HG02623 (cell line): Measurements from ENCODE around the gene SEM1.
"Not testable (repeated sequence)": the region's sequence is repeated elsewhere in the genome, so short reads cannot be mapped to it uniquely, and the experiment has no call there.

ENCODE experiments used
- ATAC-seq: cut with Tn5 transposase; IDR thresholded peaks from one replicate; pipeline ENCODE4 v1.9.1; 2021; ENCODE audit warnings: moderate library complexity; ENCODE audit not compliant: unreplicated experiment

SEM1 gene

GRCh38 chr7:96665689-96666088, 44.0 kb downstream of the SEM1 start:
- no peak for ATAC-seq

- ATAC-seq, result no peak
These were observed 44.9 kb downstream of the SEM1 start for GRCh38 chr7:96664793-96665192.

DNA sequence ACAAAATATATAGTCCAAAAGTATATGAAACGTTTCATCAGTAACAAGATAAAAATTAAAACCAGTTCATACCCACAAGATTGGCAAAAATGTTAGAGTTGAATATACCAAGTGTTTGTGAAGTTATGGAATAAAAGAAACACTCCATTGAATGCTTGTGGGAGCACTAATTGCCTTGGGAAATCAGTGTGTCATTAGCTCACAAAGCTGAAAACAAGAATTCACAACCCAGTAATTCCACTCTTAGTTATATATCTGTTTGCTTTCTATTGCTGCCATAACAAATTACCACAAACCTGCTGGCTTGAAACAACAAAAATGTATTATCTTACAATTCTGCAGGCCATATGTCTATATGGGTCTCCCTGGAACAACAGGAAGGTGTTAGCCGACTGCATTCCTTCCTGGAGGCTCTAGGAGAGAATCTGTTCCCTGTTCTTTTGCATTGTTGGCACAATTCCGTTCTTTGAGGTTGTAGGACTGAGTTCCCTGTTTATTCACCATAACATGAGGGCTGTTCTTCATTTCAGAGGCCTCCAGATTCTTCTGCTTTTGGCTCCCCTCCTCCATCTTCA, 45.7 kb downstream of the SEM1 start:
- no peak for ATAC-seq

DNA sequence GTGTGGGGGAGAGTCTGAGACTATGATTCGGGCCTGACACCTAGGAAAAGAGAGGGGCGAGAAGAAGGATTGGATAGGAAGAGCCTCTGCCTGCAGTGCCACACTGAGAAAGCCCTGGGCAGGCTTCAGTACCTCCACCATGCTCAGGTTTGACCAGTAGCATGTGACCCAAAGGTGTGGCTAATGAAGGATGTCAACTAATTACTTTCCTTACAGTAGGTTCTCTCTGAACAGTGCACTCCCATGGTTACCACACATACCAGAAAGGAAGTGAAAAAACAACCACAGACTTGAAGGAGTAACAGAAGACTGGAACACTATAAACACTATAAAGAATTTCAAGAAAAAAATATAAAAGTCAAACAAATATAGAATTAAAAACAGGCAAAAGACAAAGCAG, 46.2 kb downstream of the SEM1 start:
- peak; percentile 95 for ATAC-seq

GRCh38 chr7:96662151-96662550, 47.5 kb downstream of the SEM1 start:
- ATAC-seq, result not testable (repeated sequence)

DNA sequence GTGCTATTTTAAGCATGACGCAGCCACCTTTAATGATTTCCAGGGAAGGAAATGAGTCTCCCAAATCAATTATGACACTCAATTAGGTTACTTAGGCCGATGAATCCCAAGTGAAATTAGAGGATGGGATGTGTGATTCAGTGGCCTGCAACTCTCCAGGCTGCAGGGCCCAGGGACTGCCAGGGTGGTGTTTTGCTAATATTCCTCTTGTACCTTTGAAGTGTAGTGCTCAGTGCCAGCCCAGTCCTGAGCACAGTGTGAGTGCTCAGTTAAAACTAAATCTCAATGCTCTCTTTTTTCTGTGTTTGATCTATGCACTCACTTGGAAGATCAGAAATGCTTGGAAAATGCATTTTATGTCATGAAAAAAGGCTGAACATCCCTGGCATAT, 51.6 kb downstream of the SEM1 start:
- ATAC-seq, result no peak

GRCh38 chr7:96657347-96658021, 52.2 kb downstream of the SEM1 start:
- no peak for ATAC-seq

GRCh38 chr7:96655956-96656355, 53.7 kb downstream of the SEM1 start:
- ATAC-seq, result no peak

DNA sequence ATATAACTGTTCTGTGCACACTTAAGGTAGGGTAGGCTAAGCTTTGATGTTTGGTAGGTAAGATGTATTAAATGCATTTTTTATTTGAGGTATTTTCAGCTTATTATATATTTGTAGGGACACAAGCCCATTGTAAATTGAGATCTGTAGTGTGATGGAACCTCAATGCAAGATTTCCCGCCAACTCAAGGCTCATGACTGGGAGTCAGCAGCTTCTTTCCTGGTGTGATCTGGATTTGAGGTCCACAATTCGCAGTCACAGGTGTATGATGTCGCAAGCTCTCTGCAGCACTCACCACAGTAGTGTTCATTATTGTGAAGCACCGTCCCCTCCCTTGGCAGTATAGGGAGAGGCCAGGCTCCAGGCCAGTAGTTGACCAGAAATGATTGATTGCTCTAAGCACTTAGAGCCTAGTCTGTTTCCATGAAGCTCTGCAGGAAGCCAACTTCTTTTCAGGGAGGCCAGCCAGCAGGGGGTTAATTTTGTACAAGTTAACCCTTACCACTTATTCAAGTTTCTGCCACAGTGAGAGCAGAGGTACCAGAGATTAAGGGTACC, 54.9 kb downstream of the SEM1 start:
- ATAC-seq, result no peak

- no peak for ATAC-seq
These were observed 59.7 kb downstream of the SEM1 start for GRCh38 chr7:96649981-96650380.

GRCh38 chr7:96648784-96649183, 60.9 kb downstream of the SEM1 start:
- no peak for ATAC-seq

- no peak for ATAC-seq
These were observed 61.9 kb downstream of the SEM1 start for GRCh38 chr7:96647733-96648132.

GRCh38 chr7:96645084-96645483, 64.6 kb downstream of the SEM1 start:
- ATAC-seq, result no peak

DNA sequence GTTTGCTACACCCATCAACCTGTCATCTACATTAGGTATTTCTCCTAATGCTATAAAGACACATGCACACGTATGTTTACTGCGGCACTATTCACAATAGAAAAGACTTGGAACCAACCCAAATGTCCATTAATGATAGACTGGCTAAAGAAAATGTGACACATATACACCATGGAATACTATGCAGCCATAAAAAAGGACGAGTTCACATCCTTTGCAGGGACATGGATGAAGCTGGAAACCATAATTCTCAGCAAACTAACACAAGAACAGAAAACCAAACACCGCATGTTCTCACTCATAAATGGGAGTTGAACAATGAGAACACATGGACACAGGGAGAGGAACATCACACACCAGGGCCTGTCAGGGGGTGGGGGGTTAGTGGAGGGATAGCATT, 66.2 kb downstream of the SEM1 start:
- not testable (repeated sequence) for ATAC-seq

DNA sequence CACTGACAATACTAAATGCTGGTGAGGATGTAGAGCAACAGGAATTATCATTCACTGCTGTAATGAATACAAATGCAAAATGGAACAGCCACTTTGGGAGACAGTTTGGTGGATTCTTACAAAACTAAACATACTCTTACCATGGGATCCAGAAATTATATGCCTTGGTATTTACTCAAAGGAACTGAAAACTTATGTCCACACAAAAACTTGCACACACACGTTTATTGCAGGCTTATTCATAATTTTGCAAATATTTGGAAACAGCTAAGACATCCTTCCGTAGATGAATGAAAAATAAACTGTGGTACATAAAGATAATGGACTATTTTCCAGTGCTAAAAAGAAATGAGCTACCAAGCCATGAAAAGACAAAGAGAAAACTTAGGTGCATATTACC, 69.6 kb downstream of the SEM1 start:
- no peak for ATAC-seq
